Activated CD4-positive, alpha-beta T cell treated with anti-CD3 and anti-CD28 coated beads, Interleukin-2, amount 50 U/mL, for 48 hours (primary cell): Measurements from ENCODE around the gene LRRC26.
A peak's percentile ranks its signal among the peaks of the same experiment; 100 is the strongest.

Experiments used
- DNase-seq, 2 experiments: peaks; one replicate each; pipeline ENCODE4 v3.0.0-alpha.2; 2020

The LRRC26 gene, protein sequence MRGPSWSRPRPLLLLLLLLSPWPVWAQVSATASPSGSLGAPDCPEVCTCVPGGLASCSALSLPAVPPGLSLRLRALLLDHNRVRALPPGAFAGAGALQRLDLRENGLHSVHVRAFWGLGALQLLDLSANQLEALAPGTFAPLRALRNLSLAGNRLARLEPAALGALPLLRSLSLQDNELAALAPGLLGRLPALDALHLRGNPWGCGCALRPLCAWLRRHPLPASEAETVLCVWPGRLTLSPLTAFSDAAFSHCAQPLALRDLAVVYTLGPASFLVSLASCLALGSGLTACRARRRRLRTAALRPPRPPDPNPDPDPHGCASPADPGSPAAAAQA

DNA sequence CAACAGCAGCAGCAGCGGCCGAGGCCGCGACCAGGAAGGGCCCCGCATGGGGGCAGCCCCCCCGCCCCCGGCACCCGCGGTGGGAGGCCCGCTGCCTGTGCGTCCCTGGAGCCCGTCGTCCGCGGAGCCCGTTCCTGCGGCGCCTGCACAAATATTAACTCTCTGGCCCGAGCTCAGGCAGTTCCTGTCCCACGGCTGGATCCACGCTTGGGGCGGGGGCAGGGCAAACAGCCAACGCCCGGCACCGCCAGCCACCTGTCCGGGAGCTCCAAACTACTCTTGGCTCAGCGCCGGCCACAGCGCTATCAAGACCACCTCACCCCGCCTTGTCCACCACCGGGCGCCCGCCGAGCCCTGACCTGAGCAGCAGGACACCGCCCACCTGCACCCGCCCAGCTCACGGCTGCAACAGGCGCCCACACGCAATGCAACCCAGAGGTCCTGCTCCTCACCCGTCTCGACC is at the start of gene LRRC26:
Gene LRRC26 (minus strand): TSS at position 156 of the 463 bp plus-strand sequence. CDS start 108 bp downstream, at position 48.
- no peak for DNase-seq

DNA sequence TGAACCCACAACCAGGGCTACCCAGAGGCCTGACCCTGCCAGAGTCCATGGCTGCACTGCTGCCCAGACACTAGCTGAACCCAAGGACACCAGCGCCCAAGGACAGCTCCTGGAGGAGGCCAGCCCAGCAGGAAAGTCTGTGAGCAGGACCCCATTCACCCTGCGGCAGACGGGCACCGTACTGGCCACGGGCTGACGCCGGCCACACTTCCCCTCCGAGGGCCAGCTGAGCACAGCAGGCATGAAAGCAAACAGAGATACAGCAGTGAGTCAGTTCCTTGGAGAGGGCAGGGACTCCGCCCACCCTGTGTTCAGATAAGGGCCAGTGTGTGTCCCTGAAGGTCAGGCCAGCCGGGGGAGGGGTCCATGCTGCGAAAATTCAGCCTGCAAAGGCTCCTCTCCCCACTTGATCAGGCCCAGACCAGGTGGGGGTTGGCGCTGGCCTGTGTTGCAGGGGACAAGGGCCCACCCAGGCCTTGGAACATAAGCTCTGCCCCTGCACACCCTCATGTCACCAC is 49.0 kb upstream of the LRRC26 start:
- DNase-seq, result no peak

DNA sequence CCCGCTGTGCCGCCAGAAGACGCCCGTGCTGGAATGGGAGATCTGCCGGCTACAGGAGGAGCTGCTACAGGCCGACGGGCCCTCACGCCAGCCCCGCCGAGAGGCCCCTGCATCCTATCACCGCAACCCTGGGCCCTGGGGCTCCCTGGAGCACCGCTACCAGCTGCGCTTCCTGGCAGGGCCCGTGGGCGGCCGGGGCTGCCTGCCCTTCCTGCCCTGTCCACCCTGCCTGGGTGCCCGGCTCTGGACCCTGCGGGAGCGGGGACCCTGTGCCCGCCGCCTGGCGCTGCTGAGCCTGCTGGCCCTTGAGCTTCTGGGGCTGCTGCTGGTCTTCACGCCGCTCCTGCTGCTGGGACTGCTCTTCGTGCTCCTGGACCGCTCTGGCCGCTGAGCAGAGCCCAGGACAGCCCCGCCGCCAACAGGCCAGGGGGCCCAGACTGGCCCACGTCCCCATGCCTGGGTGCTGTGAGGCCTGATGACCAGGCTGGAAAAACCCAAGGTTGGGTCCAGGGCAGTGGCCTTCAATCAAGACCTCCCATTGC is 48.4 kb upstream of the LRRC26 start:
- no peak for DNase-seq

DNA sequence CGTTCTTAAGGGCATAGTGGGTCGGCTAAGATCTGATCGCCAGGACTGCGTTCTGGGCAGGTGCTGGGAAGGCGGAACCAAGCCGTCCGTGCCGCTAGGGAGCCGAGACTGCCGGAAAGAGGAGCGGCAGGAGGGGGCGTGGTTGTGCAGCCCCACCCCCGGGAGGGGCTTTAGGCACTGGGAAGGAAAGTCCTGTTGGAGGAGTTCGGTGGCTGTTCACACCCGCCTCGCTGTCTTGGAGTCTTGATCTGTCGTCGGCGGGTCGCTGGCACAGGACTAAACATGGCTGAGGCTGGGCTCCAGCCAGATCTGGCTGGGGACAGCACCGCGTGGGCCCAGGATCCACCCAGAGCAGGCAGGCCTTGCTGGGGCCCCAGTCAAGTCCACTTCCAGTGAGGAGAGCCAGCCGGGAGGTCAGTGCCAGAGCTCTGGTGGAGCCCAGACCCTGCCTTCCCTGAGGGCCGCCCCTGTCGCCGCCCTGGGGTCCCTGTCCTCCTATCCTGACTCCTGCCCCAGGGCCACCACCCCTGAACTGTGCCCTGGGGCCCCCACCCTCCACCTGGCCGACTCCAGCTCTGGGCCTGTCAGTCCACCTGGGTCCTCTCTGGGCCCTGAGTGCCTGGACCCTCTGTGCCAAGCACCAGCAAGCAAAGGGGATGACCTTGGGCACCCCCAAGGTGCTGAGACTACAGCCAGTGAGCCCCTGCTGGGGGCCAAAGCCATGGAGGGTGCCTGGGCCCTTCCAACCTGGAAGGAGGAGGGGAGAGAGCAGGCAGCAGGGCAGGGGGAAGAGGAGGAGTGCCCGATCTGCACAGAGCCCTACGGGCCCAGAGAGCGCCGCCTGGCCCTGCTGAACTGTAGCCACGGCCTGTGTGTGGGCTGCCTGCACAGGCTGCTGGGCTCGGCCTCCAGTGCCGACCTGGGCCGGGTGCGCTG is 47.7 kb upstream of the LRRC26 start:
- no peak for DNase-seq

DNA sequence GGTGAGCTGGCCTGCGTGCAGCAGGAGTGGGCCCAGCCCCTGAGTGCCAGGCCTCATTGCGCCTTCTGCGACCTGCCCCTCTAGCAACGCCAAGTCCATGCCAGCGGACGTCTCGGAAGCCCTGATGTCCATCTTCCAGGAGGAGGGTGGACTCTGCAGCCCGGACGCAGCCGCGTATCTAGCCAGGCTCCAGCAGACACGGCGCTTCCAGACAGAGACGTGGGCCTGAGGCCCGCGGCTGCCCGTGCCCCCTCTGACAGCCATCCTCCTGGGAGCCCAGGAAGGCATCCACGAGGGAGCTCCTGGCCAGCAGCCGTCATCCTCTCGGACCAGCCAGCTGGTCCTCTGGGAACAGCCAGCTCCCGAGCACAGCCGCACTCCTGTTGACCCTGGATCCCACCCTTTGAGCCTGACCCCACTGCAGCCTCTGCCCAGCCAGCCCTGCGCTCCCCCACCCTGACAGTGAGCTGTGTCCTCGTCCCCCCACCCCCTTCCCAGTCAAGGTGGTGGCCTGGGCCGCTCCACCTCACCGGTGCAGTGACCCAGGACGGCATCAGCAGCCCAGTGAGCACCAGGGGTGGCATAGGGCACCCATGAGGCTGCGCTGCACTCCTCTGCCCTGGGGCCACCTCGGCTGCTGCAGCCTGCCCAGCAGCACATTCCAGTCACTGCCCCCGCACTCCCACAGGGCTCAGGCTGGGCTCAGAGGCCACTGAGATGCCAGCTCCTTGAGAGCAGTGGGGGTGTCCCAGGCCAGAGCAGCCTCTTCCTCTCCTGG is 46.5 kb upstream of the LRRC26 start:
- DNase-seq, result no peak

DNA sequence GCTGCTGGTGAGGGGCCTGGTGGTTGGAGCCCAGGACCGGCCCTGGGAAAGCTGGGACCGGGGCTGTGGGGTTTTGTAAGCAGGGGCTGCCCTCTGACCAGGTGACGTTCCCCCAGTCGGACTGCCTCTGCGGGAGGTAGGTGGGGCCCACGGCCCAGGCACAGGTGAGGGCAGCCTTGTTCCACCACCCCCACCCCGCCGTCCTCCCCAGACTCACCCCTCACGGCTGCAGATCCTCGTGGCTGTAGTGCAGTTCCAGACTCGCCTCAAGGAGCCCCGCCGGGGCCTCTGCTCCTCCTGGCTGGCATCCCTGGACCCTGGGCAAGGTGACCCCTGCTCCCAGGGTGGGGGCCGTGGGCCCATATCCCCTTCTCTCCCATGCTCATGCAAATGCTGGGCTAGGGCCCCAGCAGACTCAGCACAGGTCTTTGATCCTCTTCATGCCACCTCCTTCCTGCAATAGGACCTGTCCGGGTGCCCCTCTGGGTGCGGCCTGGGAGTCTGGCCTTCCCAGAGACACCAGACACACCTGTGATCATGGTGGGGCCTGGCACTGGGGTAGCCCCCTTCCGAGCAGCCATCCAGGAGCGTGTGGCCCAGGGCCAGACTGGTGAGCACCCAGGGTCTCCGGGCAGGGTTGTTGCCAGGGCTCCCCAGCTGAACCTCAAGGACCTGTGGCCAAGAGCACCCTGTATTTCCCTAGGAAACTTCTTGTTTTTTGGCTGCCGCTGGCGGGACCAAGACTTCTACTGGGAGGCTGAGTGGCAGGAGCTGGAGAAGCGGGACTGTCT is 45.5 kb upstream of the LRRC26 start:
- no peak for DNase-seq

DNA sequence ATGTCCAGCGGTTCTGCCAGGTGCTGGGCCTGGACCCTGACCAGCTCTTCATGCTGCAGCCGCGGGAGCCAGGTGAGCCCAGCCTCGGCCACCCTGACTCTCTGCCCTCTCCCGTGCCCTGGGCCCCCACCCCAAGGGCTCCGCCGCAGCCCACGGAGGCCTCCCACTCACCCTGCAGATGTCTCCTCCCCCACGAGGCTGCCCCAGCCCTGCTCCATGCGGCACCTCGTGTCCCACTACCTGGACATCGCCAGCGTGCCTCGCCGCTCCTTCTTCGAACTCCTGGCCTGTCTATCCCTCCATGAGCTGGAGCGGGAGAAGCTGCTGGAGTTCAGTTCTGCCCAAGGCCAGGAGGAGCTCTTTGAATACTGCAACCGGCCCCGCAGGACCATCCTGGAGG is 44.8 kb upstream of the LRRC26 start:
- DNase-seq, result no peak

DNA sequence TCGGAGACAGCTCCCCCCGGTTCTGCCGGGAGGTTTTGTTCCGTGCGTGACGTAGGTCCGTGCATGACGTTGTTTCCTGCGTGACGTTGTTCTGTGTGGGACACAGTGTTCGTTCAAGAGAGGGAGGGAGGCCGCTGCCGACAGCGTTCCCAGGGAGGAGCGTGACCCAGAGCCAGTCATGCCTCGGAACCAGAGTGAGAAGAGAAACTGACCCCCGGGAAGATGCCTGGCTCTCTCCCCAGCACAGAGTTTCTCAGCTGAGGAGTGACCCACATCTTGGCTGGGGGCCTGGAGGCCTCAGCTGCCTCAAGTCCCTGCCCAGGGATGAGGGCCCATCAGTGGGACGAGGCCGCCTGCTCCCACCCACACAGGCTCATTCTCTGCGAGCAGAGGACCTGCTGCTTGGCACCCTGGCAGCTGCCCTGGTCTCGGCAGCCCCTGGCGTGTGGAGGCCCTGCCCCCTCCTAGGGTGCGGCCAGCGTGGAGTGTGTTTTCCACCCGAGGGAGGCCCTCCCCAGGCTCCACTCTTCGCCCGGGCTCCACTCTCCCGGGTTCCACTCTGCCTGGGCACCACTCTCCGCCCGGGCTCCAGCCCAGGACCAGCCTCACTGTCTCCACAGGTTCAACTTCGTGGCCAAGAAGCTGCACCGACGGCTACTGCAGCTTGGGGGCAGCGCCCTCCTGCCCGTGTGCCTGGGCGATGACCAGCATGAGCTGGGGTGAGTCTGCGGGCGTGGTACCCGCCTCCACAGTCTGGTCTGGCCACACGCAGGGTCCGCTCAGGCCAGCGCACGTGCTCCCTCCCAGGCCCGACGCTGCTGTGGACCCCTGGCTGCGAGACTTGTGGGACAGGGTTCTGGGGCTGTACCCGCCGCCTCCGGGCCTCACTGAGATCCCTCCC is 43.6 kb upstream of the LRRC26 start:
- DNase-seq, result no peak

DNA sequence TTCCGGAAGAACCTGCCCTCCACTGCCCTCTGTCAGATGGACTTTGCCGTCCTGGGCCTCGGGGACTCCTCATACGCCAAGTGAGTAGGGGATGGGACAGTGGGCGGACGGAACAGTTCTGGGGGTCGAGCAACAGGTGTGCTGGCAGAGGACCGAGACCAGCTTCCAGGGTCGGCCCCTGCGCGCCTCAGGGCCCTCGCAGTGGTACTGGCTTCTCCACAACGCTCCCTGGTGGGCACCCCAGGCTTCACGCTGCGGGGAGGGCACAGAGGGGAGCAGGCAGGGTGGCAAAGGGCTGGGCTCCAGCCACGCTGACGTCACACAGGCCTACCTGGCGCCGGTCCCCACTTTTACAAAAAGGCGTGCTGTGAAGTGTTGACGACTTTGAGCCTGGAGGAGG is 42.7 kb upstream of the LRRC26 start:
- no peak for DNase-seq

DNA sequence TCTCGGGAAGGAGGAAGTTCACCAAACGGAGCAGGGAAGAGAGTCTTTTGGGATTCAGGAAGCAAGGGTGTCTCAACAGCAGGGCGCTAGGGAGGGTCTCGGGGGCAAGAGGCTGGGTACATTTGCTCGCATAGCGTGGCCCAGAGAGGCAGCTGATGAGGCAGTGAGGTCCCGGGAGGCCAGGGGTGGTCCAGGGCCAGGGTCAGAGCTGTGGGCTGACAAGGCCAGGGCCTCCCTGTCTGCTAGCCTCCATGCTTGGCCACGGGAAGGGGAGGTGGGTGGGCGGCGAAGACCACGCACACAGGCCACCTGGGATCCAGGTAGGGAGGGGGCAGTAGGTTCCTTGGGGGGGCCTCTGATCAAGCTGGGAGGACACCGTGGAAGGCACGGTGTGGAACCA is 41.7 kb upstream of the LRRC26 start:
- DNase-seq, result no peak

DNA sequence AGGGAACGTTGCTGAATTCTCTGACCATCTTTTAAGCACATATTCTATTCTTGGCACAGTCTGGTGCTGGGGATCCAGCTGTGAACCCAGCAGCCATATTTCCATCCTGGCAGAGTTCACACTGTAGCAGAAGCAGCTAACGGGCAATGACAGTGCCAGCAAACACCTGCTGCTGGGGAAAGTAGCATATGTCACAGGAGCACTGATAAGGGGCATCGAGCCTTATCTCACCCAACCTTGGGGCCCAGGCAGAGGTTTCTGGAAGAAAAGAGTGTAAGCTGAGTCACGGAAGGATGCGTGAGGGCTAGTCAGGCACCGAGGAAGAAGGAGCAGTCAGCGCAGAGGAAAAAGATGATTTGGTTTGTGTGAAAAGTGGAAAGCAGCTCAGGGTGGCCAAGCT is 36.8 kb upstream of the LRRC26 start:
- DNase-seq, result no peak

DNA sequence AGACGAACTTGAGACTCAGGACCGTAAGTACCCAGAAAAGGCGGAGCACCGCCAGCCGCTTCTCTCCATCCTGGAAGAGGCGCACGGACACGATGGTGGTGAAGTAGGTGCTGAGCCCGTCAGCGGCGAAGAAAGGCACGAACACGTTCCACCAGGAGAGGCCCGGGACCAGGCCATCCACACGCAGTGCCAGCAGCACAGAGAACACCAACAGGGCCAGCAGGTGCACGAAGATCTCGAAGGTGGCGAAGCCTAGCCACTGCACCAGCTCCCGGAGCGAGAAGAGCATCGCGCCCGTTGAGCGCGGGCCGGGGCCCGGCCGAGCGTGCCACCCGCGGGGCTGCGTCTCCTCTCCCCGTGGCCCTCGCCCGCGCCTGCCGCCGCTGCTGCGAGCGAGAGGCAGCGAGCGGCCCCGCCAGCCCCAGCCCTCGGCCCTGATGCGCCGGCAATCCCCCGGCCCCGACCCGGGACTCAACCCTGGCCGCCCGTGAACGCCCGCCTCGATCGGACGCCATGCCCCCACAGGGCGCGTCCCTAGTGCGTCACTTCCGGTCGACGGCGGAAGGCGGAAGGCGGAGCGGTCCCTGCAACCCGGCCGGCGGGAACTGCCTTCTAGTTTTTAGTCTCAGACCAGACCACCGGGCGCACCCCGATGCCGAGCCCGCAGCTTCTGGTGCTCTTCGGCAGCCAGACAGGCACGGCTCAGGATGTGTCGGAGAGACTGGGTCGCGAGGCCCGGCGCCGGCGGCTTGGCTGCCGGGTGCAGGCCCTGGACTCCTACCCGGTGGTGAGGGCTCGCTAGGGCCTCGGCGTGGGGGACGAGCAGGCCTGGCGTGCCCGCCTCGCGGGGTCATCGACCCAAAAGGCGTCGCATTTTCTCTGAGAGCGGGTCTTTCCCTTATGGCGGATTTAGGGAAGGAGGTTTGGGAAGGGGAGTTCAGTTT is 35.5 kb upstream of the LRRC26 start, which contains the start of the genes NDOR1 and TMEM203:
Gene NDOR1 (plus strand): TSS at position 575 of the 944 bp plus-strand sequence. CDS start 78 bp downstream, at position 653.
Gene TMEM203 (minus strand): TSS at position 523 of the 944 bp plus-strand sequence. CDS start 234 bp downstream, at position 289.
- peak; percentile 95 to 96 for DNase-seq

DNA sequence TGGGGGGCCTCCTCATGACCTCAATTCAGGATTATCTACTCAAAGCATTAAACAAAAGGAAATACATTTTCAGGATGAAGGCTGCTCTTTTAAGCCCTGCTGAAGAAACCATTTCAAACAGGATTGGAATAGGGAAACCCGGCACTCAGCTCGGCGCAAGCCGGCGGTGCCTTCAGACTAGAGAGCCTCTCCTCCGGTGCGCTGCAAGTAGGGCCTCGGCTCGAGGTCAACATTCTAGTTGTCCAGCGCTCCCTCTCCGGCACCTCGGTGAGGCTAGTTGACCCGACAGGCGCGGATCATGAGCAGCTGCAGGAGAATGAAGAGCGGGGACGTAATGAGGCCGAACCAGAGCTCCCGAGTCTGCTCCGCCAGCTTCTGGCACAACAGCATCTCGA is 34.9 kb upstream of the LRRC26 start:
- DNase-seq, result no peak

DNA sequence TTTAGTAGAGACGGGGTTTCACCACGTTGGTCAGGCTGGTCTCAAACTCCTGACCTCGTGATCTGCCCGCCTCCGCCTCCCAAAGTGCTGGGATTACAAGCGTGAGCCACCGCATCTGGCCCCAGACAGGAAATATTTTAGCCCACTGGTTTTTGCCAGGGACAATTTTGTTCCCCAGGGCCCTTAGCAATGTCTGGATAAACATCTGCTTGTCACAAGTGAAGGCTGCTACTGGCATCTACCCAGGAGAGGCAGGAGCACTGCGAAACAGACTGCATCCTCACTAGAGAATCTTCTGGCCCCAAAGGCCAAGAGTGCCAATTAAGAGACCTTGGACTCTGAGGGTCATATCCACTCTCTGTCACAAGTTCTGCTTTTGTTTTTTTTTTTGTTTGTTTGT is 33.1 kb upstream of the LRRC26 start:
- DNase-seq, result no peak

DNA sequence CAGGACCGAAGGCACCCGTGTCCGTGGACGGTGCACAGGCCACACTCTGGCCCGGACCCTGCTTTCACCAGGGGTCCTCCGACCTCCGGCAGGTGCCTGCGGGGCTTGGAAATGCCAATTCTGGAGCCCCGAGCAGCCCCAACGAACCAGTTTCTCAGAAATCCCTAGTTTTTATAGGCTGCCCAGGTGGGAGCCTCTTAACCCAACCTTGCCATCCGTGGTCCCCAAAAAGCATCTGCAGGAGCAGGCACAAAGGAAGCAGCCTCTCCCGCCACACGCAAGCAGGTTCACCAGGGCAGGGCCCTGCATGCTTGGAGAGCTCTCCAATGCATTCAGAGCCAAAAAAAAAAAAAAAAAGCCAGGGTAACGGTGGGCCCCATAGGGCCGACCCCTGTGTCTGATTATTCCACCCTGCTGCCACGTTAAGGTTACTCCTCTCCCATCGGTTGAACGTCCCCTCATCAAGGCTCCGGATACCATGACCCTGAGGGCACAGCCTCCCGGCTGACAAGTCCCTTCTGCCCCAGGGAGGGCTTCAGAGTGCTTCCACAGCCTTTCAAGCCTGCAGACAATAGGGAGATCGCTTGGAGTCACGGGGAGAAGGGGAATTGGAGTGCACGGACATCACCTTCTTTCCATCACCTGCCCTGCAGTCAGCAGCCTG is 31.5 kb upstream of the LRRC26 start:
- DNase-seq, result no peak

DNA sequence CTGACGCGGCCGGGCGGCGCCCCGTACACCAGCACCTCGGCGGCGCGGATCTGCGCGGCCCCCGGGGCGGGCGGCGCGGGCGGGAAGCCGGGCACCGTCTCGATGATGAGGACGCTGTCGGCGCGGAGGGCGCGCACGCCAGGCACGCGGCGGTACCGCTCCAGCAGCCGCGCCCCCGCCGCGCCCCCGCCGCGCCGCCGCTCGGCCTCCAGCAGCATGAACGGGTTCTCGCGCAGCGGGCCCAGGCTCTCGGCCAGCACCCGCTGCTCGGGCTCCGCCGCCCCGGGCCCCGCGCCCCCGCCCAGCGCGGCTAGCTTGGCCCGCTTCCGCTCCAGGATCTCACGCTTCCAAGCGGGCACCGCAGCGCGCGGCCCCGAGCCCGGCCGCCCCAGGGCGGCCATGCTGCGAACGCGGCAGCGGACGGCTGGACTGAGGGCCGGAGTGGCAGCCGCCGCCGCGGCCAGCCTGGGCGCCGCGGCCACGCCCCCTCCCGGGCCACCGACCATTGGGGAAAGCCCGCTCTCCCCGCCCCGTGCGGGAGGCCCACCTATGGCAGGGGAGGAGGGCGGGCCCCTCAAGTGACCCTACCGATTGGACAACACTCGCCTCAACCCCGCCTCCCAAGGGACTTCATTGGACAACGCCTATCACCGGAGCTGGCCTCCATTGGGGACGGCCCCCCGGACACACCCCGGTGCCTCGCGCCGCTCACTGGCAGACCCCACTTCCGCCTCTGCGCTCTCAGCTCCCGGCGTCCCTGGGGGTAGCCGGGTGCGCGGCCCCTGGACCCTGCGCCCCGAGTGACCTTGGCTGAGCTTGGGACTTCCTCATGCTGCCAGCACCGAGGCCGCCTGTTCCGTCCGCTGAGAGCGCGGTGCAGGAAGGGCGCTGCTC is 30.7 kb upstream of the LRRC26 start, which contains the start of gene TPRN:
Gene TPRN (minus strand): TSS at position 431 of the 894 bp plus-strand sequence. CDS start 30 bp downstream, at position 401.
- peak; percentile 99 for DNase-seq

DNA sequence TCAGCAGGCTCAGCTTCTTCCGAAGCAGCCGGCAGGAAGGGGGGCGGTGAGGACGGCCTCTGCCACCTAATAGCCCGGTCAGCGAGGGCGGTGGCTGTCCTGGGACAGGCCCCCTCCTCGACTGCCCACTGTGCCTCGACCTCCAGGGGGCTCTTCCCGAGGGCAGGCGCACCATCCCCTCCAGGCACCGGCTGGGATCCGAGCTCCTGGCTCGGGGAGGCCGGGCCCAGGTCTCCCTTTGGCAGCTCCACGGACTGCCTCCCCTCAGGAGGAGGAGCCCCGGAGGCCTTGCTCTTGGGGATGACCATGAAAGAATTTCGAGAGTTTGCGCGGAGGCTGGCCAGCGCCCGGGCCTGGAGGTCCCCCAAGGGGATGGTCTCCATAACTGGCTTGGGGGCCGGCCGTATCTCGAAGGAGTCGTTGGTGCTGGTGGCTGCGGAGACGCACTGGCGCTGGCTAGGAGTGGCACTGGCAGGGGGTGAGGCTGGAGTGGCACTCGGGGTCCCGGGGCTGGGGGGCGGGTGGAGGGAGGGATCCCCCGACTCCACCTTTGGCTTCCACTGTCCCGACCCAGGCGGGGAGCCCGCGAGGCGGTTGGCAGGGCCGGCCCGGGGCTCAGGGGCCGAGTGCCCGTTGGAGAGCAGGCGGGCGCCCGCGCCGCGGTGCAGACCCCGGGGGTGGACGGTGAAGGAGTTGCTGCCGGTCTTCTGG is 29.7 kb upstream of the LRRC26 start:
- DNase-seq, result no peak
